PC-9 (cell line): ENCODE data around the gene SYNDIG1. TPM values are rescaled to one million over a fixed set of nuclear protein-coding genes. Genes with fewer than 3 reads are reported as not detected.

Experiments used
- BruUV-seq: library from RNA; stranded (reverse); fragments of 400-500 nt; replicated peaks from 2 replicates; lab custom pipeline; 2021; lab: Mats Ljungman, UMichigan
- CTCF ChIA-PET: fragments of 300-600 bp; sonication (Branson Sonifier 250); formaldehyde crosslinking; loops from one replicate; lab custom pipeline; 2022; ENCODE audit warnings: antibody characterized with exemption; lab: Charles Lee
- POLR2A ChIA-PET: fragments of 300-600 bp; sonication (Branson Sonifier 250); formaldehyde crosslinking; loops from one replicate; lab custom pipeline; 2022; ENCODE audit warnings: antibody characterized with exemption; ENCODE audit not compliant: unreplicated experiment; lab: Charles Lee
- DNase-seq, 2 experiments: peaks; one replicate each; pipeline versions ENCODE4 v3.0.0 to v3.0.0-alpha.2; 2015 to 2022; ENCODE audit warnings: mixed read lengths in 1 of 2
- H2AFZ ChIP-seq: fragments of 200-600 bp; sonication (generic); 2 replicates; pipeline ENCODE4 v1.8.1; 2017; ENCODE audit warnings: antibody characterized with exemption
- H3F3A ChIP-seq: fragments of 200-600 bp; sonication (generic); 2 replicates; pipeline ENCODE4 v1.8.1; 2017; ENCODE audit warnings: antibody characterized with exemption, mild to moderate bottlenecking, low read depth; ENCODE audit not compliant: insufficient read depth
- H3K27ac ChIP-seq: fragments of 200-600 bp; sonication (generic); 2 replicates; pipeline ENCODE4 v1.6.1; 2016; ENCODE audit warnings: mixed run types
- H3K27me3 ChIP-seq: fragments of 200-600 bp; sonication (generic); 2 replicates; pipeline ENCODE4 v1.6.1; 2016; ENCODE audit warnings: low read depth, mixed run types; ENCODE audit not compliant: insufficient read depth
- H3K36me3 ChIP-seq: fragments of 200-600 bp; sonication (generic); 2 replicates; pipeline ENCODE4 v1.6.1; 2016; ENCODE audit warnings: low read depth, mixed run types
- H3K4me1 ChIP-seq: fragments of 200-600 bp; sonication (generic); replicated peaks from 2 replicates; pipeline ENCODE4 v1.6.1; 2016; ENCODE audit warnings: mixed run types; ENCODE audit not compliant: insufficient read depth
- H3K4me2 ChIP-seq: fragments of 200-600 bp; sonication (generic); 2 replicates; pipeline ENCODE4 v1.6.1; 2017; ENCODE audit warnings: mixed run types
- H3K4me3 ChIP-seq: fragments of 200-600 bp; sonication (generic); 2 replicates; pipeline ENCODE4 v1.6.1; 2016; ENCODE audit warnings: mixed run types
- H3K79me2 ChIP-seq: fragments of 200-600 bp; sonication (generic); 2 replicates; pipeline ENCODE4 v1.6.1; 2017; ENCODE audit warnings: low read depth, mixed run types
- H3K9me2 ChIP-seq: fragments of 200-600 bp; sonication (generic); 2 replicates; pipeline ENCODE4 v1.8.1; 2017; ENCODE audit warnings: mild to moderate bottlenecking; ENCODE audit not compliant: insufficient read depth
- H3K9me3 ChIP-seq: fragments of 200-600 bp; sonication (generic); 2 replicates; pipeline ENCODE4 v1.8.1; 2016; ENCODE audit warnings: low read depth; ENCODE audit not compliant: insufficient read depth
- H4K20me1 ChIP-seq: fragments of 200-600 bp; sonication (generic); 2 replicates; pipeline ENCODE4 v1.8.1; 2017; ENCODE audit not compliant: insufficient read depth
- CTCF ChIP-seq: fragments of 200-600 bp; sonication (generic); conservative IDR thresholded peaks from 2 replicates; pipeline ENCODE4 v1.6.1; 2017; ENCODE audit warnings: mixed run types, antibody characterized with exemption, mild to moderate bottlenecking, moderate library complexity
- EZH2 ChIP-seq: fragments of 200-600 bp; sonication (generic); IDR thresholded peaks from 2 replicates; pipeline ENCODE4 v1.8.0; 2017; ENCODE audit warnings: antibody characterized with exemption, low read depth
- intact Hi-C: fragments of 100-400 bp; cut with micrococcal nuclease; formaldehyde crosslinking; loops from one replicate; pipeline ENCODE4 v1.10.0; 2022; ENCODE audit not compliant: unreplicated experiment
- total RNA-seq: library from RNA; stranded (reverse); gene quantifications from 2 replicates; pipeline ENCODE4 v1.2.3, GENCODE V29; 2021

Gene SYNDIG1
- total RNA-seq, 1 experiment from 2014 or later = 0.17 TPM

DNA sequence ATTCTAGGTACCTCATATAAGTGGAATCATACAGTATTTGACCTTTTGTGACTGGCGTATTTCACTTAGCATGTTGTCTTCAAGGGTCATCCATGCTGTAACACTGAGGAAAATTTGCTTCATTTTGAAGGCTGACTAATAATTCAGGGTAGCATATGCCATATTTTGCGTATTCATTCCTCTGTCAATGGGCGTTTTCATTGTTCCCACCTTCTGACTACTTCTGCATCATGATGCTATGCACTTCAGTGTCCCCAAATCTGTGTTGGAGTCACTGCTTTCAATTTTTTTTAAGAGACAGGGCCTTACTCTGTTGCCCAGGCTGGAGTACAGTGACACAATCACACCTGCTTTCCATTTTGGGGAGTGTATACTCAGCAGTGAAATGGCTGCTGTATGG lies 51.6 kb downstream of the SYNDIG1 start:
- Histone ChIP-seq H3F3A (no peaks in the 10 kb centered on the region), H3K9me2 (no peaks in the 10 kb centered on the region), H3K27ac (no peak overlapping the region), H3K4me3 (no peak overlapping the region), H3K9me3 (no peaks in the 10 kb centered on the region), H3K79me2 (no peaks in the 10 kb centered on the region), H3K4me2 (no peak overlapping the region), H3K27me3 (no peaks in the 10 kb centered on the region), H4K20me1 (no peaks in the 10 kb centered on the region), H2AFZ (no peak overlapping the region), H3K4me1 (no peaks in the 10 kb centered on the region), H3K36me3 (no peaks in the 10 kb centered on the region)
- intact Hi-C loops = no loop called here
- no peak for DNase-seq
- POLR2A ChIA-PET = no interaction called here
- CTCF ChIA-PET = no interaction called here
- TF ChIP-seq CTCF (no peak), EZH2 (no peak)
- no TSS peak for BruUV-seq

- Histone ChIP-seq H3F3A (no peaks in the 10 kb centered on the region), H3K4me1 (no peaks in the 10 kb centered on the region), H3K9me2 (no peaks in the 10 kb centered on the region), H3K27me3 (no peaks in the 10 kb centered on the region), H3K27ac (no peak overlapping the region), H3K4me3 (no peak overlapping the region), H3K4me2 (no peak overlapping the region), H2AFZ (no peak overlapping the region), H3K36me3 (no peaks in the 10 kb centered on the region), H3K79me2 (no peaks in the 10 kb centered on the region), H4K20me1 (no peaks in the 10 kb centered on the region), H3K9me3 (no peaks in the 10 kb centered on the region)
- TF ChIP-seq EZH2 (no peak), CTCF (no peak)
- no TSS peak for BruUV-seq
- intact Hi-C loops = no loop called here
- no peak for DNase-seq
- ChIA-PET CTCF (no interaction called here), POLR2A (no interaction called here)
These were observed 53.3 kb downstream of the SYNDIG1 start for GRCh38 chr20:24522452-24523330.

DNA sequence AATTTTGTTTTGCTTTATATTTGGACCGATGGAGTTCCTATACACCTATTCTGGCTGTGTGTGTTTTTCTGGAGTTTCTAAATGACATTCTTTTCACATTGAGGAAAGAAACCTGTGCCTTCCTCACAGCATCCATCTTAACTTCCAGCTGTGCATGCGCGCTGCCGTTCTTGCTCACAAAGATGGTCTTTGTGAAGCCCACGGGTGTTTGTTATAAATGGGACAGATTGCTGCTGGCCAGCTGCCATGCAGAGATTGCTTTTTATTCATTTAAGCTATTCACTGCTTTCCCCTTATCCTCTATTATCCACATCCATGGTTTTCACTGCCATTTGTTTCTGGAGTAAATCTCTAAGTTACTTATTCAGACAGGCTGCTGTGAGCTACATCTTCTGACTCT lies 54.2 kb downstream of the SYNDIG1 start:
- Histone ChIP-seq H4K20me1 (no peaks in the 10 kb centered on the region), H3K79me2 (no peaks in the 10 kb centered on the region), H2AFZ (no peak overlapping the region), H3K9me2 (no peaks in the 10 kb centered on the region), H3K27me3 (no peaks in the 10 kb centered on the region), H3K4me1 (no peaks in the 10 kb centered on the region), H3F3A (no peaks in the 10 kb centered on the region), H3K4me2 (no peak overlapping the region), H3K4me3 (no peak overlapping the region), H3K27ac (no peak overlapping the region), H3K9me3 (no peaks in the 10 kb centered on the region), H3K36me3 (no peaks in the 10 kb centered on the region)
- CTCF ChIA-PET = no interaction called here
- intact Hi-C loops = no loop called here
- BruUV-seq = no TSS peak
- TF ChIP-seq EZH2 (no peak), CTCF (no peak)
- POLR2A ChIA-PET = no interaction called here
- no peak for DNase-seq
